ENCODE measurements around the gene AP3S2. TPM values are rescaled to one million over a fixed set of nuclear protein-coding genes. Genes with fewer than 3 reads are reported as not detected.
A peak's percentile ranks its signal among the peaks of the same experiment; 100 is the strongest.

AP3S2 gene
- total and polyA plus RNA-seq, 2 of the 4 experiments (the other 2 are of a cell fraction), result 12.6 to 34.1 TPM

GRCh38 chr15:89822611-89822950 is 71.2 kb downstream of the AP3S2 start:
- peak overlapping the region; percentile 14; the same call in 1 of the 2 replicates for H4K91ac ChIP-seq (ENCODE audit: insufficient read depth, low read depth, low read length)
- no peak overlapping the region for H4K8ac ChIP-seq (ENCODE audit: low read depth in 2 of 2, low read length in 2 of 2)
- peak overlapping the region; percentile 86 for H2AK9ac ChIP-seq (replicated peaks; ENCODE audit: low read depth, low read length, poor library complexity)
- no peak for DNase-seq
- H3K9ac ChIP-seq (ENCODE audit: low read depth, low read length), result no peak overlapping the region
- no peak for TF ChIP-seq USF2 (IDR thresholded peaks at IDR 0.05; ENCODE audit: low read depth, low read length)
- no peak for TF ChIP-seq POLR2A (IDR thresholded peaks at IDR 0.05; ENCODE audit: low read depth, low read length)
- no peak for TF ChIP-seq CHD1 (IDR thresholded peaks at IDR 0.05; ENCODE audit: low read depth, low read length)
- TF ChIP-seq BHLHE40 (IDR thresholded peaks at IDR 0.05; ENCODE audit: low read depth, low read length), result no peak
- TF ChIP-seq RAD21 (IDR thresholded peaks at IDR 0.05; ENCODE audit: low read length), result no peak
- TF ChIP-seq MAZ (IDR thresholded peaks at IDR 0.05; ENCODE audit: borderline replicate concordance, low read depth, low read length), result no peak
- TF ChIP-seq FOS (IDR thresholded peaks at IDR 0.05; ENCODE audit: low read depth, low read length), result no peak
- TF ChIP-seq SMC3 (IDR thresholded peaks at IDR 0.05; ENCODE audit: low read depth, low read length), result no peak
- TF ChIP-seq CTCF (conservative IDR thresholded peaks at IDR 0.05; ENCODE audit: low read depth, low read length), result no peak
- TF ChIP-seq CEBPB (IDR thresholded peaks at IDR 0.05; ENCODE audit: low read depth, low read length), result no peak
- no peak for TF ChIP-seq RFX5 (IDR thresholded peaks at IDR 0.05; ENCODE audit: low read depth, low read length)
- H3K14ac ChIP-seq (replicated peaks; ENCODE audit: low read depth, low read length), result no peak overlapping the region; the same call in 1 of the 2 replicates
- CTCF ChIA-PET, result no interaction called here
- H4K20me1 ChIP-seq (ENCODE audit: insufficient read depth, low read length), result no peaks in the 10 kb centered on the region
- H3K56ac ChIP-seq (ENCODE audit: extremely low read depth, insufficient read depth, low read length), result no peak overlapping the region
- no peaks in the 10 kb centered on the region for H3K36me3 ChIP-seq (ENCODE audit: control insufficient read depth, insufficient read depth, low read length)
- peaks cover 12% of the 10 kb centered on the region for H3K4me1 ChIP-seq (ENCODE audit: control insufficient read depth, insufficient read depth, low read length)
- H2AK5ac ChIP-seq (ENCODE audit: low read depth, low read length), result peak overlapping the region; percentile 86
- H2BK20ac ChIP-seq (ENCODE audit: low read depth, low read length), result peak overlapping the region; percentile 8; the same call in 1 of the 2 replicates
- peak overlapping the region; percentile 44; the same call in 1 of the 3 replicates for H2BK15ac ChIP-seq (ENCODE audit: low read depth, low read length)
- no peak overlapping the region for H2BK5ac ChIP-seq (ENCODE audit: low read depth, low read length, poor library complexity, severe bottlenecking)
- dilution Hi-C loops (cut with HindIII; ENCODE audit: low sequenced_read_pairs, unreplicated experiment), result no loop called here
- no peak overlapping the region for H2AFZ ChIP-seq (replicated peaks; ENCODE audit: low read length, poor library complexity)
- intact Hi-C loops (cut with micrococcal nuclease), result no loop called here
- peak overlapping the region; percentile 46 for H3K4ac ChIP-seq (ENCODE audit: low read depth, low read length)
- no peak overlapping the region for H3K4me2 ChIP-seq (ENCODE audit: low read depth, low read length)
- no peak overlapping the region for H3K23ac ChIP-seq (ENCODE audit: low read depth, low read length)
- H3K9me3 ChIP-seq (ENCODE audit: control insufficient read depth, insufficient read depth, low read length), result no peaks in the 10 kb centered on the region
- H2BK120ac ChIP-seq (ENCODE audit: low read depth, low read length), result 0 out of 2 replicates have a peak overlapping the region, but pooled peaks have one; percentile 8
- POLR2A ChIA-PET (ENCODE audit: unreplicated experiment), result interaction anchor here (0.6 kb wide), 1 partner anchor 22 kb away, joined by 3 read pairs; no protein-coding TSS in a partner anchor
- BruUV-seq (replicated peaks), result no TSS peak
- no peak for ATAC-seq (ENCODE audit: low read depth)
- no peak overlapping the region for H3K27ac ChIP-seq (ENCODE audit: insufficient read depth, low read length)
- in situ Hi-C loops (cut with MboI; ENCODE audit: low sequenced_read_pairs), result no loop called here
- H3K18ac ChIP-seq (ENCODE audit: low read depth, low read length), result no peak overlapping the region
- H3K4me3 ChIP-seq (ENCODE audit: insufficient read depth, low read depth, low read length), result no peak overlapping the region
- H3K9me1 ChIP-seq (ENCODE audit: insufficient read depth, low read length), result peaks cover 15% of the 10 kb centered on the region; the same call in 1 of the 2 replicates
- H3K79me1 ChIP-seq (ENCODE audit: low read depth in 1 of 2, low read length in 2 of 2), result no peaks in the 10 kb centered on the region
- H4K5ac ChIP-seq (ENCODE audit: low read depth, low read length), result no peak overlapping the region
- H3K27me3 ChIP-seq (ENCODE audit: control insufficient read depth, insufficient read depth, low read length), result no peaks in the 10 kb centered on the region
- WGBS, 2 experiments (ENCODE audit: extremely low coverage in 2 of 2, insufficient read length in 1 of 2), result 100% methylated on average over 1 of the region's 5 CpGs; no CpG with 5 or more reads in 1 of the 2 experiments
